Lung (tissue), 12 donors: ENCODE data around the gene FGFBP2. TPM values are rescaled to one million over a fixed set of nuclear protein-coding genes. Genes with fewer than 3 reads are reported as not detected.

Experiments
- ATAC-seq: fragments of 200-7000 bp; cut with Tn5 transposase; one replicate; pipeline ENCODE4 v1.9.1; 2020; ENCODE audit warnings: moderate number of reproducible peaks; ENCODE audit not compliant: insufficient read depth, low FRiP score
- DNase-seq, 3 donors: peaks; one replicate each; pipeline ENCODE4 v3.0.0-alpha.2; 2013 to 2017
- H3K27ac ChIP-seq, 2 donors: one replicate each; pipeline ENCODE4 v1.5.1; 2013; ENCODE audit warnings: mild to moderate bottlenecking in 2 of 2, moderate library complexity in 2 of 2, control low read depth in 1 of 2, inconsistent platforms in 1 of 2, low read depth in 1 of 2, low read length in 1 of 2
- H3K27me3 ChIP-seq, 3 donors: one replicate each; pipeline ENCODE4 v1.5.1; 2013; ENCODE audit warnings: low read length in 2 of 3; ENCODE audit not compliant: control insufficient read depth in 3 of 3, insufficient read depth in 3 of 3
- H3K36me3 ChIP-seq, 4 donors: one replicate each; pipeline ENCODE4 v1.5.1; 2013; ENCODE audit warnings: low read length in 4 of 4, mild to moderate bottlenecking in 1 of 4, moderate library complexity in 1 of 4; ENCODE audit not compliant: control insufficient read depth in 4 of 4, insufficient read depth in 4 of 4
- H3K4me1 ChIP-seq, 5 donors: one replicate each; pipeline ENCODE4 v1.5.1; 2013; ENCODE audit warnings: low read length in 5 of 5, mild to moderate bottlenecking in 2 of 5, moderate library complexity in 1 of 5; ENCODE audit not compliant: control insufficient read depth in 5 of 5, insufficient read depth in 5 of 5
- H3K4me3 ChIP-seq: one replicate; pipeline ENCODE4 v1.5.1; 2013; ENCODE audit warnings: mild to moderate bottlenecking, control low read depth, moderate library complexity
- H3K9ac ChIP-seq, 2 donors: one replicate each; pipeline ENCODE4 v1.5.1; 2013; ENCODE audit warnings: low read length in 2 of 2, control low read depth in 1 of 2; ENCODE audit not compliant: insufficient read depth in 1 of 2
- H3K9me3 ChIP-seq, 4 donors: one replicate each; pipeline ENCODE4 v1.5.1; 2013; ENCODE audit warnings: low read length in 3 of 4, mild to moderate bottlenecking in 1 of 4, moderate library complexity in 1 of 4; ENCODE audit not compliant: control insufficient read depth in 4 of 4, insufficient read depth in 3 of 4
- CTCF ChIP-seq: IDR thresholded peaks from 2 replicates; pipeline ENCODE4 v1.5.1; 2012; ENCODE audit warnings: mild to moderate bottlenecking; ENCODE audit errors: control extremely low read depth, extremely low read depth
- WGBS, 2 donors: extraction: QIAGEN DNeasy Blood & Tissue Kit; methylation state at CpG; one replicate each; pipeline ENCODE4 v1.1.7; 2013; 5-methylcytosine and 5-hydroxymethylcytosine counted together
- polyA plus RNA-seq, 2 donors: library from polyadenylated mRNA; stranded (reverse); fragments of 200-250 nt; gene quantifications; one replicate each; pipeline ENCODE4 v1.2.1, GENCODE V29; 2013
- total RNA-seq, 2 donors: library from RNA; depleted of rRNA in 1 of 2; stranded (reverse); fragments of >200 nt in 1 of 2; gene quantifications; one replicate each; pipeline ENCODE4 v1.2.1, GENCODE V29; 2014 to 2021
- donor health status: control.
- donor health status: control.
- donor health status: Bipolar disorder and iron deficiency.
- donor health status: healthy.
- donor health status: DM: yes; HTN: yes; CAD: no.

Gene FGFBP2
- total and polyA plus RNA-seq, 4 donors, result 0.47 to 2.8 (median 1.3) TPM

DNA sequence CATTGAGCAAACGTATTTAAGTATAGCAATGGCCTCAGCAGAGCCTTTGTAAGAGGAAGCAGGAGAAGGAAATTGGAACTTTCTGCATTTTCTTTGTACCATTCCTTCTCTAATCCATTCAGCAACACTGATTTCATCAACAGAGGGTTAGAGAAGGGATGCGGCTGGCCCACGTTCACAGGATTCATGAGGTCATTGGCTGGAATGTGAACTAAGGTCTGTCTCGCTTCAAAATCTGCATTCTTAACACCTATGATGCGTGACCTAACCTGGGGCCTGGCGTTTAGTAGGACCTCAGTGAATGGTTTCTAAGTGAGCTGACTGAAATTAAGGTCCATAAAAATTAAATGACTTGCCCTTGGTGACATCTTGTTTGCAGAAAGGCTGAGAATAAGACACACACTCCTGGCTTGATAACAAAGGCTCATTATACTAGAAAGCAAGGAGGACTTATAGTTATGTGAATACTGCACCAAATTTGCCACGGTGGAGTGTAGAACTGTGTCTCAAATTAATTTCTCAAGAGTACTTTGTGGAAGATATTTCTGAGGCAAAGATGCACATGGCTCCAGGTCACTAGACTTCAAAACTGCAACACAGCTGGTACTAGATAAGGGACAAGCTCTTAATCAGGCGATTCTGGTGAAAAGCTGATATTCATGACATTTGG, 49.9 kb downstream of the FGFBP2 start:
- H3K9me3 ChIP-seq, result peaks cover 0 to 2% (median 0%) of the 10 kb centered on the region in 4 donors
- H3K4me3 ChIP-seq, result no peak overlapping the region
- 64 to 81% methylated on average over 8 of the region's 8 CpGs for WGBS, 2 donors
- ATAC-seq (no peak), DNase-seq (no peak)
- peaks cover 0 to 2% (median 0%) of the 10 kb centered on the region in 3 donors for H3K27me3 ChIP-seq
- H3K9ac ChIP-seq, result no peak overlapping the region
- peaks cover 0 to 1% (median 0%) of the 10 kb centered on the region in 5 donors for H3K4me1 ChIP-seq
- H3K36me3 ChIP-seq, result no peaks in the 10 kb centered on the region
- no peak for TF ChIP-seq CTCF
- H3K27ac ChIP-seq, result no peak overlapping the region

DNA sequence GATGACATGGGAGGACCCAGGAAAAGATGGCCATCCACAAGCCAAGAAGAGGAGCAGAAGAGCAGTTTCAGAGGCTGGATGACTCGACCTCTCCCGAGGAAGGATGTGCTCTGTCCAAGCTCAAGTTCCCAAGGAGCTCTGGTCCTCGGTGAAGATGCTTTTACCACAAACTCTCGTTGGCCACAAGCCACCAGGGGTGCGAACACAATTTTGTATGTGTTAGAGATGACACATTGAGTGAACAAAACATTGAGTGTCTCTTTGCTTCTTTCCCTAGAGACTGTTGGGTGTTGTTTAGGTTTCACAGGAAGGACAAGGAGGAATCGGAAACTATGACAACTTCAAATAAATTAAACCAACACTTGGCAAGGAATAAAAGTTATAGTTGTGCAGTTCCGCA, 50.7 kb downstream of the FGFBP2 start:
- H3K4me3 ChIP-seq, result no peak overlapping the region
- ATAC-seq (no peak), DNase-seq (no peak)
- H3K36me3 ChIP-seq, result no peaks in the 10 kb centered on the region
- no peak overlapping the region for H3K9ac ChIP-seq
- peaks cover 0 to 2% (median 0%) of the 10 kb centered on the region in 4 donors for H3K9me3 ChIP-seq
- no peak for TF ChIP-seq CTCF
- no peak overlapping the region for H3K27ac ChIP-seq
- 59 to 68% methylated on average over 7 of the region's 7 CpGs for WGBS, 2 donors
- H3K4me1 ChIP-seq, result peaks cover 0 to 1% (median 0%) of the 10 kb centered on the region in 5 donors
- H3K27me3 ChIP-seq, result peaks cover 0 to 2% (median 0%) of the 10 kb centered on the region in 3 donors

Other genes with a start within 250 kb of the FGFBP2 start
- gene CD38, start 184.8 kb downstream of the FGFBP2 start, total RNA-seq, result 10 to 100 TPM in 1 of 2 donors, 1 to 10 TPM in 1; 8.6 to 47.2 TPM
- gene CD38, start 184.8 kb downstream of the FGFBP2 start, polyA plus RNA-seq, result 10 to 100 TPM in 1 of 2 donors, 1 to 10 TPM in 1; 4.8 to 20.2 TPM
- gene FGFBP1, start 24.4 kb downstream of the FGFBP2 start, total RNA-seq, result 10 to 100 TPM in 1 of 2 donors, not detected in 1; 19.7 TPM
- 10 to 100 TPM in 1 of 2 donors, 1 to 10 TPM in 1; 7.1 to 45.7 TPM for gene FGFBP1, start 24.4 kb downstream of the FGFBP2 start, polyA plus RNA-seq
- 10 to 100 TPM; 42.7 to 49.5 TPM for gene PROM1, start 120.8 kb upstream of the FGFBP2 start, total RNA-seq
- 10 to 100 TPM in 1 of 2 donors, 1 to 10 TPM in 1; 6.7 to 12.4 TPM for gene PROM1, start 120.8 kb upstream of the FGFBP2 start, polyA plus RNA-seq